IMR-90 (cell line): ENCODE results near the gene RIMS3. TPM values are rescaled to one million over a fixed set of nuclear protein-coding genes. Genes with fewer than 3 reads are reported as not detected.

Source experiments
- ATAC-seq: fragments of 200-7000 bp; cut with Tn5 transposase; 2 replicates; pipeline ENCODE4 v1.9.1; 2020; ENCODE audit warnings: low read depth, mild to moderate bottlenecking, moderate library complexity
- BruUV-seq: library from RNA; stranded (reverse); fragments of 400-500 nt; replicated peaks from 2 replicates; lab custom pipeline; 2021; lab: Mats Ljungman, UMichigan
- CTCF ChIA-PET: fragments of 300-600 bp; formaldehyde crosslinking; extraction: SDS; loops from one replicate; lab custom pipeline; 2021; ENCODE audit warnings: antibody characterized with exemption; lab: Yijun Ruan, JAX
- POLR2A ChIA-PET: fragments of 300-600 bp; sonication (Branson Sonifier 250); formaldehyde crosslinking; loops from one replicate; lab custom pipeline; 2022; ENCODE audit warnings: antibody characterized with exemption; ENCODE audit not compliant: unreplicated experiment; lab: Charles Lee
- DNase-seq: peaks from one replicate; pipeline ENCODE4 v3.0.0; 2013
- H2AFZ ChIP-seq: replicated peaks from 2 replicates; pipeline ENCODE3; 2013; ENCODE audit warnings: low read length, mild to moderate bottlenecking; ENCODE audit not compliant: poor library complexity
- H2AK5ac ChIP-seq: 2 replicates; pipeline ENCODE4 v1.6.1; 2013; ENCODE audit warnings: low read depth, low read length, inconsistent platforms
- H2AK9ac ChIP-seq: replicated peaks from 2 replicates; pipeline ENCODE3; 2013; ENCODE audit warnings: mild to moderate bottlenecking, low read depth, low read length, moderate library complexity; ENCODE audit not compliant: poor library complexity
- H2BK120ac ChIP-seq: 2 replicates; pipeline ENCODE4 v1.6.1; 2013; ENCODE audit warnings: low read depth, low read length, inconsistent platforms
- H2BK15ac ChIP-seq: 3 replicates; pipeline ENCODE4 v1.6.1; 2013; ENCODE audit warnings: low read depth, low read length, inconsistent platforms
- H2BK20ac ChIP-seq: 2 replicates; pipeline ENCODE4 v1.6.1; 2013; ENCODE audit warnings: low read depth, mild to moderate bottlenecking, inconsistent platforms, low read length, moderate library complexity
- H2BK5ac ChIP-seq: 2 replicates; pipeline ENCODE4 v1.6.1; 2013; ENCODE audit warnings: mild to moderate bottlenecking, low read depth, low read length, inconsistent platforms; ENCODE audit not compliant: poor library complexity, severe bottlenecking
- H3K14ac ChIP-seq: replicated peaks from 2 replicates; pipeline ENCODE4 v1.6.1; 2013; ENCODE audit warnings: low read depth, low read length, inconsistent platforms
- H3K18ac ChIP-seq: 2 replicates; pipeline ENCODE4 v1.6.1; 2013; ENCODE audit warnings: low read depth, low read length, control low read depth
- H3K23ac ChIP-seq: 2 replicates; pipeline ENCODE4 v1.6.1; 2013; ENCODE audit warnings: low read depth, low read length, inconsistent platforms
- H3K27ac ChIP-seq: 2 replicates; pipeline ENCODE4 v1.5.1; 2013; ENCODE audit warnings: mild to moderate bottlenecking, control low read depth, low read length; ENCODE audit not compliant: insufficient read depth
- H3K27me3 ChIP-seq: 2 replicates; pipeline ENCODE4 v1.6.1; 2013; ENCODE audit warnings: low read length; ENCODE audit not compliant: control insufficient read depth, insufficient read depth
- H3K36me3 ChIP-seq: 2 replicates; pipeline ENCODE4 v1.6.1; 2013; ENCODE audit warnings: low read length, mixed read lengths; ENCODE audit not compliant: control insufficient read depth, insufficient read depth
- H3K4ac ChIP-seq: 2 replicates; pipeline ENCODE4 v1.6.1; 2013; ENCODE audit warnings: low read depth, low read length, inconsistent platforms
- H3K4me1 ChIP-seq: 2 replicates; pipeline ENCODE4 v1.6.1; 2013; ENCODE audit warnings: low read length, mixed read lengths; ENCODE audit not compliant: control insufficient read depth, insufficient read depth
- H3K4me2 ChIP-seq: 2 replicates; pipeline ENCODE4 v1.6.1; 2013; ENCODE audit warnings: low read depth, mild to moderate bottlenecking, control low read depth, low read length, moderate library complexity
- H3K4me3 ChIP-seq: 2 replicates; pipeline ENCODE4 v1.5.1; 2013; ENCODE audit warnings: low read depth, mild to moderate bottlenecking, control low read depth, low read length, moderate library complexity; ENCODE audit not compliant: insufficient read depth
- H3K56ac ChIP-seq: 2 replicates; pipeline ENCODE4 v1.6.1; 2013; ENCODE audit warnings: low read length, inconsistent platforms; ENCODE audit not compliant: insufficient read depth; ENCODE audit errors: extremely low read depth
- H3K79me1 ChIP-seq, 2 experiments: 2 replicates each; pipeline ENCODE4 v1.6.1; 2013; ENCODE audit warnings: low read length in 2 of 2, inconsistent platforms in 1 of 2, low read depth in 1 of 2
- H3K9ac ChIP-seq: 2 replicates; pipeline ENCODE4 v1.6.1; 2013; ENCODE audit warnings: low read depth, low read length, control low read depth
- H3K9me1 ChIP-seq: 2 replicates; pipeline ENCODE4 v1.6.1; 2013; ENCODE audit warnings: low read length, inconsistent platforms; ENCODE audit not compliant: insufficient read depth
- H3K9me3 ChIP-seq: 2 replicates; pipeline ENCODE4 v1.6.1; 2013; ENCODE audit warnings: low read length; ENCODE audit not compliant: control insufficient read depth, insufficient read depth
- H4K20me1 ChIP-seq: 2 replicates; pipeline ENCODE4 v1.6.1; 2013; ENCODE audit warnings: low read length, inconsistent platforms; ENCODE audit not compliant: insufficient read depth
- H4K5ac ChIP-seq: 2 replicates; pipeline ENCODE4 v1.6.1; 2013; ENCODE audit warnings: mild to moderate bottlenecking, low read depth, low read length, control low read depth
- H4K8ac ChIP-seq, 2 experiments: 2 replicates each; pipeline ENCODE4 v1.6.1; 2013; ENCODE audit warnings: low read depth in 2 of 2, low read length in 2 of 2, control low read depth in 1 of 2, inconsistent platforms in 1 of 2
- H4K91ac ChIP-seq: 2 replicates; pipeline ENCODE4 v1.6.1; 2013; ENCODE audit warnings: low read depth, low read length, inconsistent platforms; ENCODE audit not compliant: insufficient read depth
- BHLHE40 ChIP-seq: fragments of 150-350 bp; IDR thresholded peaks from 2 replicates; pipeline ENCODE4 v1.6.1; 2016; ENCODE audit warnings: mild to moderate bottlenecking, low read depth, low read length
- CEBPB ChIP-seq: IDR thresholded peaks from 2 replicates; pipeline ENCODE4 v1.6.1; 2012; ENCODE audit warnings: low read depth, low read length, improper control_type of control experiment
- CHD1 ChIP-seq: IDR thresholded peaks from 2 replicates; pipeline ENCODE4 v1.6.1; 2012; ENCODE audit warnings: low read depth, low read length, improper control_type of control experiment
- CTCF ChIP-seq: conservative IDR thresholded peaks from 2 replicates; pipeline ENCODE4 v1.5.1; 2012; ENCODE audit warnings: mild to moderate bottlenecking, low read depth, low read length, improper control_type of control experiment
- ELK1 ChIP-seq: fragments of 150-350 bp; IDR thresholded peaks from 2 replicates; pipeline ENCODE4 v1.6.1; 2016; ENCODE audit warnings: low read depth, mild to moderate bottlenecking, low read length, moderate library complexity, borderline replicate concordance
- FOS ChIP-seq: fragments of 150-350 bp; IDR thresholded peaks from 2 replicates; pipeline ENCODE4 v1.6.1; 2016; ENCODE audit warnings: low read depth, low read length
- MAFK ChIP-seq: IDR thresholded peaks from 2 replicates; pipeline ENCODE4 v1.6.1; 2012; ENCODE audit warnings: low read depth, low read length, improper control_type of control experiment
- MAZ ChIP-seq: IDR thresholded peaks from 2 replicates; pipeline ENCODE4 v1.6.1; 2012; ENCODE audit warnings: low read depth, mild to moderate bottlenecking, low read length, improper control_type of control experiment, moderate library complexity, borderline replicate concordance
- MXI1 ChIP-seq: IDR thresholded peaks from 2 replicates; pipeline ENCODE4 v1.6.1; 2012; ENCODE audit warnings: low read depth, mild to moderate bottlenecking, low read length, moderate library complexity, borderline replicate concordance
- NFE2L2 ChIP-seq: fragments of 150-350 bp; IDR thresholded peaks from 2 replicates; pipeline ENCODE4 v1.6.1; 2016; ENCODE audit warnings: low read depth, mild to moderate bottlenecking, low read length
- POLR2A ChIP-seq: IDR thresholded peaks from 2 replicates; pipeline ENCODE4 v1.6.1; 2012; ENCODE audit warnings: mild to moderate bottlenecking, low read depth, low read length
- RAD21 ChIP-seq: IDR thresholded peaks from 2 replicates; pipeline ENCODE4 v1.6.1; 2012; ENCODE audit warnings: low read length, improper control_type of control experiment
- RCOR1 ChIP-seq: IDR thresholded peaks from 2 replicates; pipeline ENCODE4 v1.6.1; 2012; ENCODE audit warnings: mild to moderate bottlenecking, low read length, improper control_type of control experiment; ENCODE audit not compliant: insufficient replicate concordance
- RFX5 ChIP-seq: IDR thresholded peaks from 2 replicates; pipeline ENCODE4 v1.8.0; 2012; ENCODE audit warnings: low read depth, mild to moderate bottlenecking, low read length, moderate library complexity
- SMC3 ChIP-seq: fragments of 150-350 bp; IDR thresholded peaks from 2 replicates; pipeline ENCODE4 v1.6.1; 2016; ENCODE audit warnings: low read depth, mild to moderate bottlenecking, antibody characterized with exemption, low read length, moderate library complexity
- USF2 ChIP-seq: fragments of 150-350 bp; IDR thresholded peaks from 2 replicates; pipeline ENCODE4 v1.6.1; 2017; ENCODE audit warnings: mild to moderate bottlenecking, antibody characterized with exemption, low read length, low read depth
- WGBS, 2 experiments: methylation state at CpG; one replicate each; pipeline versions ENCODE4 v1.1.5 to v1.1.7; 2013; ENCODE audit warnings: missing lambda C conversion rate in 2 of 2; ENCODE audit not compliant: insufficient read length in 1 of 2; ENCODE audit errors: extremely low coverage in 2 of 2; 5-methylcytosine and 5-hydroxymethylcytosine counted together
- dilution Hi-C: fragments of 300-500 bp; cut with HindIII; formaldehyde crosslinking; loops from one replicate; pipeline ENCODE4 v1.14.3; 2018; ENCODE audit warnings: low sequenced_read_pairs; ENCODE audit not compliant: unreplicated experiment
- in situ Hi-C: fragments of 300-500 bp; cut with MboI; formaldehyde crosslinking; loops from 3 replicates; pipeline ENCODE4 v1.14.3; 2019; ENCODE audit warnings: low sequenced_read_pairs, inconsistent platforms, mixed read lengths
- intact Hi-C: fragments of 100-400 bp; cut with micrococcal nuclease; formaldehyde crosslinking; loops from 2 replicates; pipeline ENCODE4 v1.10.0; 2022
- polyA plus RNA-seq, 3 experiments: library from polyadenylated mRNA; depleted of rRNA; stranded (reverse); fragments of >200 nt; gene quantifications; 2 replicates each; pipeline ENCODE4 v1.2.3, GENCODE V29; 2012; ENCODE audit warnings: low replicate concordance in 1 of 3
- total RNA-seq: library from RNA; depleted of rRNA; stranded (reverse); fragments of >200 nt; gene quantifications from 2 replicates; pipeline ENCODE4 v1.2.3, GENCODE V29; 2012

The RIMS3 gene
- total and polyA plus RNA-seq, 2 of the 4 experiments (the other 2 are of a cell fraction): 0.10 to 0.36 TPM

GRCh38 chr1:40661678-40662077 lies 3.8 kb downstream of the RIMS3 start:
- Histone ChIP-seq H2BK120ac (no peak overlapping the region), H2AFZ (no peak overlapping the region), H2BK20ac (no peak overlapping the region), H3K9ac (no peak overlapping the region), H4K8ac (no peak overlapping the region), H3K4me3 (no peak overlapping the region), H4K91ac (no peak overlapping the region), H2AK5ac (no peak overlapping the region), H4K5ac (no peak overlapping the region), H3K79me1 (no peaks in the 10 kb centered on the region), H3K18ac (no peak overlapping the region), H3K27me3 (peaks cover 44% of the 10 kb centered on the region), H2BK5ac (no peak overlapping the region), H2AK9ac (no peak overlapping the region), H3K4ac (no peak overlapping the region), H3K4me2 (no peak overlapping the region), H4K20me1 (no peaks in the 10 kb centered on the region), H3K9me3 (peaks cover 3% of the 10 kb centered on the region; the same call in 1 of the 2 replicates), H3K56ac (no peak overlapping the region), H2BK15ac (no peak overlapping the region), H3K14ac (no peak overlapping the region), H3K36me3 (no peaks in the 10 kb centered on the region), H3K4me1 (no peaks in the 10 kb centered on the region; the same call in 1 of the 2 replicates), H3K27ac (no peak overlapping the region), H3K9me1 (peaks cover 4% of the 10 kb centered on the region; the same call in 1 of the 2 replicates), H3K23ac (no peak overlapping the region)
- intact Hi-C loops: loop anchor here (10.0 kb wide), 1 partner anchor 127 kb away; the partner anchor contains the start of gene ZNF684
- no TSS peak for BruUV-seq
- no peak for DNase-seq
- ChIA-PET CTCF (no interaction called here), POLR2A (no interaction called here)
- in situ Hi-C loops: no loop called here
- no peak for ATAC-seq
- dilution Hi-C loops: no loop called here
- no CpG with 5 or more reads among the region's 5 CpGs for WGBS, 2 experiments
- TF ChIP-seq FOS: no peak
- no peak for TF ChIP-seq NFE2L2
- TF ChIP-seq CEBPB: no peak
- TF ChIP-seq POLR2A: no peak
- TF ChIP-seq USF2: no peak
- TF ChIP-seq CTCF: no peak
- TF ChIP-seq CHD1: no peak
- TF ChIP-seq MXI1: no peak
- TF ChIP-seq RFX5: no peak
- no peak for TF ChIP-seq MAFK
- no peak for TF ChIP-seq RCOR1
- TF ChIP-seq MAZ: no peak
- TF ChIP-seq RAD21: no peak
- no peak for TF ChIP-seq ELK1
- no peak for TF ChIP-seq SMC3
- TF ChIP-seq BHLHE40: no peak
